Heart right ventricle (tissue), 16 donors: Measurements from ENCODE around the gene PRR5. TPM values are rescaled to one million over a fixed set of nuclear protein-coding genes. Genes with fewer than 3 reads are reported as not detected.

Experiments used
- ATAC-seq, 8 donors: fragments of 200-7000 bp; cut with Tn5 transposase; one replicate each; pipeline ENCODE4 v1.9.1; 2020; ENCODE audit warnings: mild to moderate bottlenecking in 8 of 8, moderate library complexity in 8 of 8, moderate number of reproducible peaks in 1 of 8
- DNase-seq, 2 donors: peaks; one replicate each; pipeline ENCODE4 v3.0.0-alpha.2; 2020
- H3K27ac ChIP-seq, 10 donors: fragments of 200-600 bp; sonication (generic) in 2 of 10; one replicate each; pipeline versions ENCODE4 v1.5.0 to v1.8.0; 2020 to 2022; ENCODE audit warnings: mild to moderate bottlenecking in 3 of 10
- H3K27me3 ChIP-seq, 7 donors: fragments of 200-600 bp; one replicate each; pipeline ENCODE4 v1.8.0; 2021 to 2022; ENCODE audit warnings: mild to moderate bottlenecking in 2 of 7
- H3K36me3 ChIP-seq, 9 donors: fragments of 200-600 bp; sonication (generic) in 1 of 9; one replicate each; pipeline versions ENCODE4 v1.5.0 to v1.8.0; 2020 to 2022; ENCODE audit warnings: mild to moderate bottlenecking in 2 of 9
- H3K4me1 ChIP-seq, 9 donors: fragments of 200-600 bp; sonication (generic) in 1 of 9; one replicate each; pipeline versions ENCODE4 v1.5.0 to v1.8.0; 2020 to 2022; ENCODE audit warnings: mild to moderate bottlenecking in 4 of 9
- H3K4me3 ChIP-seq, 10 donors: fragments of 200-600 bp; sonication (generic) in 2 of 10; one replicate each; pipeline versions ENCODE4 v1.5.0 to v1.8.0; 2020 to 2022; ENCODE audit warnings: mild to moderate bottlenecking in 7 of 10, moderate library complexity in 2 of 10
- H3K9me3 ChIP-seq, 11 donors: fragments of 200-600 bp in 10 of 11; sonication (generic) in 2 of 11; one replicate each; pipeline versions ENCODE4 v1.5.0 to v1.8.0; 2013 to 2022; ENCODE audit warnings: mild to moderate bottlenecking in 2 of 11, control low read depth in 1 of 11, moderate library complexity in 1 of 11
- WGBS, 2 donors: extraction: QIAGEN DNeasy Blood & Tissue Kit; methylation state at CpG; one replicate each; pipeline ENCODE4 v1.1.7; 2013; ENCODE audit warnings: inconsistent platforms in 1 of 2; 5-methylcytosine and 5-hydroxymethylcytosine counted together
- intact Hi-C, 10 donors: fragments of 100-400 bp; cut with DNase I; formaldehyde crosslinking; loops; one replicate each; pipeline versions ENCODE4 v1.11.1 to v1.14.2; 2022
- polyA plus RNA-seq, 2 donors: library from polyadenylated mRNA; stranded (reverse); fragments of 200-250 nt; gene quantifications; one replicate each; pipeline ENCODE4 v1.2.3, GENCODE V29; 2013
- total RNA-seq, 10 donors: library from RNA; stranded (reverse); fragmentation: NEBNext Ultra II Directional in 3 of 10; extraction: Animal tissue kit (Norgen Biotek cat#: 25700) in 3 of 10; gene quantifications; one replicate each; pipeline versions ENCODE4 v1.2.1 to v1.2.4, GENCODE V29; 2021 to 2023
- TF ChIP-seq, protein P1 (sequence below), 9 donors: fragments of 200-600 bp; sonication (generic) in 2 of 9; IDR thresholded peaks; one replicate each; pipeline versions ENCODE4 v1.5.0 to v1.8.0; 2021 to 2022; ENCODE audit warnings: antibody characterized with exemption in 9 of 9, mild to moderate bottlenecking in 5 of 9, moderate library complexity in 1 of 9
- donor health status: Arrhythmogenic right ventricular cardiomyopathy.
- donor health status: ischemic (EF 13 %, LVEDD 7.1; RV severe dilation, severe dysfunction).
- donor health status: healthy with polysubstance abuse.
- donor health status: DM: no; HTN: yes; CAD: no.
- donor health status: DM: no; HTN: no; CAD: no.
- donor health status: ischemic (EF 25% LVEDD 6.9; RV normal size, moderate dysfunction).
- donor health status: ischemic (EF 25% LVEDD 5.7; RV mildly dilated, moderate dysfunction).
- donor health status: healthy.
- donor health status: DM: yes; HTN: yes; CAD: no.
- donor health status: Ischemic cardiomyopathy.
- donor health status: ischemic (EF 35%, LVEDD 5.7; RV mildly dilated, moderate dysfunction).
- donor health status: nonischemic (EF 11% LVEDD 7.7; RV severe dilation, severe dysfunction).
- donor health status: DM: yes; HTN: yes; CAD: no.
- donor health status: PGD.
- donor health status: ischemic (EF 29% LVEDD 5.4; RV normal size, mild dysfunction).
- donor health status: nonischemic (EF 23%, LVEDD 6.1; RV moderate dilation, normal function).

Gene PRR5
- total and polyA plus RNA-seq, 12 donors, result 0.96 to 4.8 (median 2.9) TPM

DNA sequence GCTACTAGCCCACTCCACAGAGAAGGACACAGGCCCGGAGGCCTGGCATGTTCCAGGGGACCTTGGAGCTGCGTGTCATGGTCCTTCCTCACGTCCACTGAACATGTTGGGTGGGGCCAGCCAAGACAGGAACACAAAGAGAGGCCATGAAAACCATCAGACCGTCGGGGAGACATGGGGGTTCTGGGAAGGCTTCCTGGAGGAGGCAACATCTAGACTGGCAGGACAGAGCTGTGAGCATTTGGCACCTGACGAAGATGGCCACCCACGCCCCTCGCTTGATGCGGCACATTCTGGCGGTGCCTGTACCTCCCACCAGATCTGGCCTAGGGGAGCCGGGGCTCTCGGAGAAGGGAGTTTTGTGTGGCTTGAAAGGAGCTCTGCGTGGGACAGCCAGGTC lies 25.7 kb downstream of the PRR5 start:
- no peak overlapping the region for H3K27ac ChIP-seq
- H3K4me1 ChIP-seq, result peaks cover 0 to 24% (median 19%) of the 10 kb centered on the region in 9 donors
- no peaks in the 10 kb centered on the region for H3K9me3 ChIP-seq
- 91 to 93% methylated on average over 12 to 13 of the region's 13 CpGs for WGBS, 2 donors
- intact Hi-C loops, result no loop called here
- no peak overlapping the region for H3K4me3 ChIP-seq
- ATAC-seq (no peak), DNase-seq (no peak)
- no peaks in the 10 kb centered on the region for H3K27me3 ChIP-seq
- H3K36me3 ChIP-seq, result no peaks in the 10 kb centered on the region
- TF ChIP-seq, protein P1, sequence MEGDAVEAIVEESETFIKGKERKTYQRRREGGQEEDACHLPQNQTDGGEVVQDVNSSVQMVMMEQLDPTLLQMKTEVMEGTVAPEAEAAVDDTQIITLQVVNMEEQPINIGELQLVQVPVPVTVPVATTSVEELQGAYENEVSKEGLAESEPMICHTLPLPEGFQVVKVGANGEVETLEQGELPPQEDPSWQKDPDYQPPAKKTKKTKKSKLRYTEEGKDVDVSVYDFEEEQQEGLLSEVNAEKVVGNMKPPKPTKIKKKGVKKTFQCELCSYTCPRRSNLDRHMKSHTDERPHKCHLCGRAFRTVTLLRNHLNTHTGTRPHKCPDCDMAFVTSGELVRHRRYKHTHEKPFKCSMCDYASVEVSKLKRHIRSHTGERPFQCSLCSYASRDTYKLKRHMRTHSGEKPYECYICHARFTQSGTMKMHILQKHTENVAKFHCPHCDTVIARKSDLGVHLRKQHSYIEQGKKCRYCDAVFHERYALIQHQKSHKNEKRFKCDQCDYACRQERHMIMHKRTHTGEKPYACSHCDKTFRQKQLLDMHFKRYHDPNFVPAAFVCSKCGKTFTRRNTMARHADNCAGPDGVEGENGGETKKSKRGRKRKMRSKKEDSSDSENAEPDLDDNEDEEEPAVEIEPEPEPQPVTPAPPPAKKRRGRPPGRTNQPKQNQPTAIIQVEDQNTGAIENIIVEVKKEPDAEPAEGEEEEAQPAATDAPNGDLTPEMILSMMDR (IDR thresholded peaks at IDR 0.05), result no peak

DNA sequence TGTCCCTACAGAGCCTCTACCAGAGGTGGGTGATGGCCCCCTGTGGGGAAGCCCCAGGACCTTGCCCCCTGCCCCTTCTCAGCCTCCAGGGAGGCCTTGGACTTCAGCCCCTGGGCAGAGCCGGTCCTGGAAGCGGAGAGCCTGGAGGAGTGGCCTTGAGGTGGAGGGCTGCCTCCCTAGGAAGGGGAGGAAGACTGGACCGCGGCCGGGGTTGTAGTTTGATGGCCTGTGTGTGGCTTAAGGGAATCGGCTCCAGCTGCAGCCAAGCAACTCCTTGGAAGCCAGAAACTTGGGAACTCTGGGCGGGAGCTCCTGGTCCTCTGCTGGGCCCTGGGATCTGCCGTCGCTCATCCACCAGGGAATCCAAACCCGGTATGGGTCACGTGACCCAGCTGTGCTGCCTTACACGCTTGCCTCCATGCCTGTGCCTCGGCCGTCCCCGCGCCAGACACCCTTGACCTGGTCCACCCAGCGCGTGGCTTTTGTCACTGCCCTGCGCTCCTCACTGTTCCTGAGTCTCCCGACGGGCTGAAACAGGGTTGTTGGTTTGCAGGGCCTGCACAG lies 26.8 kb downstream of the PRR5 start:
- no peaks in the 10 kb centered on the region for H3K27me3 ChIP-seq
- no peaks in the 10 kb centered on the region for H3K36me3 ChIP-seq
- H3K27ac ChIP-seq, result peak overlapping the region; percentile 2 to 77 (median 49)
- WGBS, 2 donors, result 52% methylated on average over 21 of the region's 21 CpGs
- H3K9me3 ChIP-seq, result no peaks in the 10 kb centered on the region
- intact Hi-C loops, result no loop called here
- H3K4me1 ChIP-seq, result peaks cover 0 to 24% (median 19%) of the 10 kb centered on the region in 9 donors
- peak overlapping the region in 6 of 10 donors; percentile 3 to 25 (median 8) for H3K4me3 ChIP-seq
- DNase-seq (peak; percentile 33 to 45), ATAC-seq (peak; percentile 4 to 59 (median 42))
- TF ChIP-seq, protein P1 (IDR thresholded peaks at IDR 0.05), result no peak

DNA sequence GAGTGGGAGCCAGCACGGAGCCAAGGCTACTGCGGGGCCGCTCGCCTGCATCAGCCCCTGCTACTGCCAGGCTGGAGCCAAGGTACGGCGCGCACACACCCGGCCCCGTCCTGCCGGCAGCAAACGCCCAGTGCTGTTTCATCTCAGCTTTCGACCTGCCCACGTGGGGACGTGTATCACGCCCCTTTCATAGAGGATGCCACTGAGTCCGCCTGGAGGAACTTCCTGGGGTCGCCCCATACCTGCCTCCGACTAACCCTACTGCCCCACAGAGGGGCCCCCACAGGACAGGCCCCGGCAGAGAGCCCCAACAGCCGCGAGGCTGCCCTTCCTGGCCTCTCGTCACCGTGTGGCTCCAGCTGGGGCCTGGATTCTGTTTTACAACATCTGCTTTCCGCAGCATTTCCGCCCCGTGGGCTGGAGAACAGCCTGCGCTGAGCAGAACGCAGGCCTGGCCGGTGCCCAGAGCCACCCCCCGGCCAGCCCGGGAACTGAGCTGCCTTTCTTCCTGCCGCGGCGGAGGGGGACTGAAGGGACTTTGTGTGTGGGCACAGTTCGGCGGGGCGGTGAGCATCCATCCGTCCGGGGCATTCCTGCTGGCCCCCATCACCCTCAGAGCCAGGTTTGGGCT lies 27.5 kb downstream of the PRR5 start:
- DNase-seq, result peak; percentile 61 to 66
- ATAC-seq, result peak; percentile 60 to 89 (median 84)
- intact Hi-C loops, result no loop called here
- Histone ChIP-seq H3K36me3 (no peaks in the 10 kb centered on the region), H3K27ac (peak overlapping the region; percentile 2 to 77 (median 49)), H3K4me1 (peaks cover 0 to 24% (median 19%) of the 10 kb centered on the region in 9 donors), H3K27me3 (no peaks in the 10 kb centered on the region), H3K9me3 (no peaks in the 10 kb centered on the region), H3K4me3 (peak overlapping the region in 6 of 10 donors; percentile 3 to 25 (median 8))
- 48 to 59% methylated on average over 39 of the region's 39 CpGs for WGBS, 2 donors
- TF ChIP-seq, protein P1 (IDR thresholded peaks at IDR 0.05), result peak in 4 of 9 donors; percentile 19 to 33 (median 24)

DNA sequence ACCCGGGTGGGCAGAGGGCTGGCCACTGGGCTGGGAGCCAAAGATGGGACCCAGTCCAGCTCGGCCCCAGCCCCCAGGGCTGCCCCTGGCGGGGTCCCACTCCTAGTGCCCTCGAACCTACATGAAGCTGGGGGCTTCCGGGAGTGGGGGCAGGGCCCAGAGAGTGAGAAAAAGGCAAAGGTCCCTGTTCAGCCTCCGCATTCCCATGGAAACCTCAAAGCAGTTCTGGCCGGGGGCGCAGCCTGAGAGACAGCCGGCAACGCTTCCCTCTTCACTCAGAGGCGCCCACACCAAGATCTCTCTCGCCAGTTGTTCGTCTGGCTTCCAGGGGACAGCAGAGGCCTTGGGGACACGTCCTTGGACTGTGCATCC lies 28.0 kb downstream of the PRR5 start:
- TF ChIP-seq, protein P1 (IDR thresholded peaks at IDR 0.05), result no peak
- Histone ChIP-seq H3K4me1 (peaks cover 0 to 24% (median 19%) of the 10 kb centered on the region in 9 donors), H3K27me3 (no peaks in the 10 kb centered on the region), H3K4me3 (peak overlapping the region in 4 of 10 donors; percentile 7 to 19 (median 13)), H3K27ac (peak overlapping the region in 9 of 10 donors; percentile 27 to 77 (median 54)), H3K9me3 (no peaks in the 10 kb centered on the region), H3K36me3 (no peaks in the 10 kb centered on the region)
- 41 to 56% methylated on average over 14 of the region's 14 CpGs for whole genome bisulfite sequencing, 2 donors
- intact Hi-C loops, result no loop called here
- no peak for DNase-seq
- peak in 6 of 8 donors; percentile 3 to 45 (median 11) for ATAC-seq
